ENCODE measurements around the gene RELCH.

RELCH gene

DNA sequence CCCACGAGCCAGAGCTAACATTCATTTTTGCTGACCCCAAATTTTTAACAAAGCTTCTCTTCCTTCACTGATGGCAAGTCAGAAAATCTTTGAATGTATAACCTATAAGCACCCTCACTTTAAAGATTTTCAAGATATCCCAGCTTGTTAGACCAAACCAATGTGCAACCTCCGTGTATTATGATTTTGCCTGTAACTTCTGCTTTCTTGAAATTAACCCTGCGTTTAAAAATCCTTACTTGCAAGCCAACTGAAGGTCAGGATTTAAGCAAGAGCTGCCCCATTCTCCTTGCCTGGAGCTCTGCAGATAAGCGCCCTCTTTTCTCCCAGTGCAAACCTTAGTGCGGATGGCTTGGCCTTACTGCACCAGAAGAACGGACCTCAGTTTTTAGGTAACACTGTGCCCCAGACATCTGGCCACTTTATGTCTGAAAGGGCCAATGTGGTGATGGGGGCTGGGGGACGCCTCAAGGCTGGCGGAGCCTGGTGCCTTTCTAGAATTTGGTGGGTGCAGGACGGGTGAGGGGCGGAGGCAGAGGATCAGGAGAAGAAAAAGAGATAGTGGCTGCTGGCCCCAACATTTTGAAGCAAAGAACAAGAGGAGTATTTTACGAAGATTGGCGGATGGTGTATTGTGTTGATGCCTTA lies 137.2 kb downstream of the RELCH start:
- DNase-seq, result no peak

GRCh38 chr18:62324917-62325805 lies 138.1 kb downstream of the RELCH start, which contains the start of gene TNFRSF11A:
TNFRSF11A (plus strand) TSS chr18:62325310; CDS start chr18:62325353, 43 bp downstream.
- peak; percentile 44 to 52 (median 46) for DNase-seq

GRCh38 chr18:62325806-62326645 lies 139.0 kb downstream of the RELCH start:
- peak in 1 of 4 experiments; percentile 12 for DNase-seq

DNA sequence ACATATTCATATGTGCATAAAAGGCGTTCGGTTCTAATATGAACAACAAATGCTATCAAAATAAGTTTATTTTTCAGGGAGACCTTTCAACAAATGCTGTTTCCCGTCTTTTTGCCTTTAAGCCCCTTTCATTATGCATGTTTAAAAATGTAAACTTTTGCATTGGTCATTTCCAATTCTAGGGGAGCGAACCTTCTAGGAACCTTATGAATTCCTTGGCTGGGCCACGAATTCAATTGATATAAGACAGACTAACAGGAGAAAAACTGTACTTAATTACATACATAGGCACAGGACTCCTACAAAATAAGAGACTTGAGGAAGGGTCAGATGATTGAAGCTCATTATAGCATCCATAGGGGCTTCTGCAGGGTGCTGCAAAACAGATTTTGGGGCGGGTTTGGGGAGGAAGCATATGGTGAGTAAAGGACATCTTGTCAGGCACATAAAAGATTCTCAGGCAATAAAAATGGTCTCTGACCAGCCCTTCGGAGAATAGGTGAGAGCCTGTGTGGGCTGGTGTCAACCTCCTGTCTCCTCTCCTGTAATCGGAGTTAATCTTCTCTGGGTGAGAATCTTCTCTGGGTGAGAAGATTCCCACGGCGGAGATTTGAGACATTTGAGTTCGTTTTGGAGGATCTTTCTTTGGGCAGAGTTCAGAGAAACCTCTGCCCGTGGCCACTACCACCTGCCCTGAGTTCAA lies 139.7 kb downstream of the RELCH start:
- no peak for DNase-seq

GRCh38 chr18:62327977-62328376 lies 140.9 kb downstream of the RELCH start:
- DNase-seq, result no peak

- DNase-seq, result no peak
These were observed 141.8 kb downstream of the RELCH start for GRCh38 chr18:62328586-62329525.

- peak in 2 of 4 experiments; percentile 4 to 10 for DNase-seq
These were observed 142.8 kb downstream of the RELCH start for GRCh38 chr18:62329691-62330454.

GRCh38 chr18:62330650-62331049 lies 143.6 kb downstream of the RELCH start:
- no peak for DNase-seq

GRCh38 chr18:62331581-62332356 lies 144.7 kb downstream of the RELCH start:
- no peak for DNase-seq

DNA sequence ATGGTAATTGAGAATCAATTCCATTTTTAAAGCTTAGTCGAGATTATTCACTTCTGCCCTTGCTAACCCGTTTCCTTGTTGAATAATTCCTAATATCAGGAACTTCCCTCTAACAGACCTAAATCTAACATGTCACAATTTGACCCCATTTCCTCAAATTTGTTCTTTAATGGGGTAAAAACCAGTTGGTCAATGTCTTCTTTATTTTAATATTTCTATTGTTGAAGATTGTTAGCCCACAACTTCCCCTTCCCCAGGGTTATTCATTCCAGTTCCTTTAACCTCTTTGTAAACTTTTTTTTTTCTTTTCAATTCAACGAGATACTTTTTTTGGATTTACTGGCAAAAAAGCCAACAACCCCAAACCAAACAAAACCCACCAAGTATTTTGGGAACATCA lies 145.4 kb downstream of the RELCH start:
- DNase-seq, result no peak

DNA sequence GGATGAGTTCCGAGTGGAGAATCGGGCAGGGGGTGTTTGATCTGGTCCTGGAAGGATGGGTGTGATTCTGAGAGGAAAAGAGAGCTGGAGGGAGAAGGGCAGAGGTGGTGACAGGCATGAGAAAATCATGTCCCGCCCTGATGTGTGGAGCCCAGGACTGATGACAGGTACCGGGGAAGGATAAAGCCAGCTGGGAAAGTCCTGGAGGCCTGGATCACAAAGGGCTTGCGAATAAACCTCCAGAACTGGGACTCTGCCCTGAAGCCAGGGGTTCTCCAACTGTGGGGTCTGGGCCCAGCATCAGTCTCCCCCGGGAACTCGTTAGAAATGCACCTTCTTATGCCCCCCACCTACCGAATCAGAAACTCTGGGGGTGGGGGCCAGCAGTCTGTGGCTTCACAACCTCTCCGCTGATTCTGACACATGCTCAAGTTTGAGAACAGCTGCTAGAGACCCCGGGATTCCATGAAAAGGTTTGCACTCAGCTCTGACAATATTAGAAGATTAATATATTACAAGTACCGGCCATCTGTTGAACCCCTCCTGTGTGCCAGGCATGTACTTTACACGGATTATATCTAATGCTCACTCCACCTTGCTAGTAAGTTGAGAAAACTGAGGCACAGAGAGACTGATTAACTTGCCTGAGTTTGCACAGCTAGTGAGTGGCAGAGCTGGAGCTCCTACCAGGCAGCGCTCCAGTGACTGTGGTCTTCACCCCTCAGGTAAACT lies 146.1 kb downstream of the RELCH start:
- no peak for DNase-seq

GRCh38 chr18:62334120-62334519 lies 147.1 kb downstream of the RELCH start:
- DNase-seq, result no peak

DNA sequence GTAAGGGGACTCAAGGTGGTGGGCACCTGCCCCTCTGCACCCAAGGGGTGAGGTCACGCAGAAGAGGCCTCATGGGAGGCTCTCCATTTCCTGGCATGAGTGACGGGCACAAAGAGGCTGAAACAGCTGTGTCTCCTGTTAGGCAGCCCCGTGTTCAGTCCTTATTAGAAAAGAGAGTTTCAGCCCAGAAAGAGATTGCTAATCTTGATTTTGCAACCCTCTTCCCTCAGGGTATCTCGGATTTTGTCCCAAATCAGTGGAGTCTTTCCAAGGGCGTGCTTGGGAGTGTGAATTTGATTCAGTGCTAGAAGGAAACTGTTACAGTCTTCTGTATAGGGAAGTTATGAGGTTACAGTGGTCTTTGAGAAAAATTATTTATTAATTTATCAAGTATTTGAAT lies 148.4 kb downstream of the RELCH start:
- no peak for DNase-seq

DNA sequence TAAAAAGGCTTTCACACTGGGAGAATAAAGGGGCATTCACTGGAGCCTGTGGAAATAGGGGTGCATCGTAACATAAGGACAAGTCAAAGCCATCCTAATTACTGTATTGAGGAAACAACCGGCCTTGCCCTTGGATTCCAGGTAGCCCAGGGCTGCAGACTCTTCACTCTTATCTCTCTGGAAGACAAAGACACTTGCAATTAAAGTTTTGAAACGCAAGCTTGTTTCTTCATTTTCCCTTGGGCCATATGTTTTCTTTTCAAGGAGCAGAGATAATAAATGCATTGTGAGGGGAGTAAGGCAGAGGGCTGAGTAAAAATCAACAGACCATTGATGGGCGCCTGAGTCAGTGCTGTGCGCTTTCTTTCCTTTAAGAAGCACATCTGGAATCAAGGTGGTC lies 149.6 kb downstream of the RELCH start:
- DNase-seq, result no peak

- DNase-seq, result no peak
These were observed 150.3 kb downstream of the RELCH start for GRCh38 chr18:62337336-62337735.

- DNase-seq, result no peak
These were observed 151.5 kb downstream of the RELCH start for GRCh38 chr18:62338446-62339105.

GRCh38 chr18:62339106-62339988 lies 152.3 kb downstream of the RELCH start:
- DNase-seq, result no peak

All from activated CD4-positive, CD25-positive, alpha-beta regulatory T cell (primary cell).